Keratinocyte (primary cell): Measurements from ENCODE around the gene PHACTR1. TPM values are rescaled to one million over a fixed set of nuclear protein-coding genes. Genes with fewer than 3 reads are reported as not detected.

Experiments used
- DNase-seq: peaks from one replicate; pipeline ENCODE4 v3.0.0-alpha.2; 2011; ENCODE audit warnings: low read depth, missing footprints, low spot score
- FAIRE-seq: peaks from 2 replicates; lab custom pipeline; 2011; peaks lifted over from hg19 to GRCh38; lab: Jason Lieb, UNC
- H2AFZ ChIP-seq: 2 replicates; pipeline ENCODE4 v1.6.0; 2012; ENCODE audit warnings: low read length, control low read depth, inconsistent platforms; ENCODE audit not compliant: control insufficient read depth
- H3K27ac ChIP-seq: 2 replicates; pipeline ENCODE4 v1.5.1; 2011; ENCODE audit warnings: low read length; ENCODE audit not compliant: control insufficient read depth, insufficient read depth
- H3K27me3 ChIP-seq: 3 replicates; pipeline ENCODE4 v1.6.0; 2011; ENCODE audit warnings: low read length; ENCODE audit not compliant: control insufficient read depth, insufficient read depth; ENCODE audit errors: extremely low read depth
- H3K36me3 ChIP-seq, 2 experiments: 2 replicates in 1 of 2; 3 replicates in 1 of 2; pipeline ENCODE4 v1.5.1; 2011; ENCODE audit warnings: low read length in 2 of 2, mild to moderate bottlenecking in 1 of 2; ENCODE audit not compliant: control insufficient read depth in 2 of 2, insufficient read depth in 2 of 2; ENCODE audit errors: extremely low read depth in 1 of 2
- H3K4me1 ChIP-seq: 3 replicates; pipeline ENCODE4 v1.5.1; 2011; ENCODE audit warnings: low read length; ENCODE audit not compliant: control insufficient read depth, insufficient read depth; ENCODE audit errors: extremely low read depth
- H3K4me2 ChIP-seq: 3 replicates; pipeline ENCODE4 v1.6.0; 2011; ENCODE audit warnings: low read depth, low read length; ENCODE audit not compliant: control insufficient read depth, insufficient read depth; ENCODE audit errors: extremely low read depth
- H3K4me3 ChIP-seq, 3 experiments: fragments of 200-600 bp in 1 of 3; sonication (generic) in 1 of 3; 2 replicates in 2 of 3; 3 replicates in 1 of 3; pipeline ENCODE4 v1.5.1; 2011 to 2016; ENCODE audit warnings: low read length in 3 of 3, mild to moderate bottlenecking in 3 of 3, control low read depth in 2 of 3, inconsistent platforms in 1 of 3, low read depth in 1 of 3, mixed read lengths in 1 of 3, mixed run types in 1 of 3, moderate library complexity in 1 of 3; ENCODE audit not compliant: control insufficient read depth in 2 of 3, insufficient read depth in 2 of 3; ENCODE audit errors: extremely low read depth in 1 of 3
- H3K79me2 ChIP-seq: 2 replicates; pipeline ENCODE4 v1.6.0; 2012; ENCODE audit warnings: low read length; ENCODE audit not compliant: control insufficient read depth, insufficient read depth
- H3K9ac ChIP-seq: 3 replicates; pipeline ENCODE4 v1.6.0; 2011; ENCODE audit warnings: low read length; ENCODE audit not compliant: control insufficient read depth, insufficient read depth; ENCODE audit errors: extremely low read depth
- H3K9me1 ChIP-seq: 3 replicates; pipeline ENCODE4 v1.6.0; 2011; ENCODE audit warnings: low read length; ENCODE audit not compliant: control insufficient read depth, insufficient read depth; ENCODE audit errors: extremely low read depth
- H3K9me3 ChIP-seq: 2 replicates; pipeline ENCODE4 v1.5.1; 2012; ENCODE audit warnings: low read depth, low read length; ENCODE audit not compliant: control insufficient read depth
- H4K20me1 ChIP-seq: 3 replicates; pipeline ENCODE4 v1.6.0; 2011; ENCODE audit warnings: low read length; ENCODE audit not compliant: control insufficient read depth, insufficient read depth; ENCODE audit errors: extremely low read depth
- EZH2 ChIP-seq: IDR thresholded peaks from one replicate; pipeline ENCODE4 v1.6.1; 2012; ENCODE audit warnings: inconsistent platforms, mild to moderate bottlenecking, low read length, moderate library complexity
- dilution Hi-C: fragments of 300-500 bp; cut with MboI; formaldehyde crosslinking; loops from one replicate; pipeline ENCODE4 v1.7.0; 2020; ENCODE audit warnings: low sequenced_read_pairs; ENCODE audit not compliant: extremely low pct_ligation_motif_present
- polyA plus RNA-seq, 5 experiments: library from polyadenylated mRNA; depleted of rRNA in 3 of 5; stranded (reverse) in 3 of 5; stranded (forward) in 1 of 5; unstranded in 1 of 5; fragments of >200 nt; gene quantifications; 1 replicate in 1 of 5; 2 replicates in 3 of 5; 3 replicates in 1 of 5; pipeline versions ENCODE4 v1.2.1 to v1.2.3, GENCODE V29; 2011 to 2012; ENCODE audit warnings: missing spikeins in 2 of 5, low read depth in 1 of 5, low replicate concordance in 1 of 5
- TF ChIP-seq, protein P1 (sequence below), 3 experiments: IDR thresholded peaks in 1 of 3; conservative IDR thresholded peaks in 1 of 3; optimal IDR thresholded peaks in 1 of 3; 2 replicates in 2 of 3; 3 replicates in 1 of 3; pipeline versions ENCODE3 to v1.5.1; 2011; ENCODE audit warnings: low read length in 3 of 3, mild to moderate bottlenecking in 3 of 3, moderate library complexity in 2 of 3, control low read depth in 1 of 3, inconsistent platforms in 1 of 3; ENCODE audit not compliant: insufficient read depth in 2 of 3; ENCODE audit errors: extremely low read depth in 1 of 3

The PHACTR1 gene
- polyA plus RNA-seq, 1 donor (not counting 4 experiments of a cell fraction or from before 2014, with no cell fraction given) = 0.22 TPM

DNA sequence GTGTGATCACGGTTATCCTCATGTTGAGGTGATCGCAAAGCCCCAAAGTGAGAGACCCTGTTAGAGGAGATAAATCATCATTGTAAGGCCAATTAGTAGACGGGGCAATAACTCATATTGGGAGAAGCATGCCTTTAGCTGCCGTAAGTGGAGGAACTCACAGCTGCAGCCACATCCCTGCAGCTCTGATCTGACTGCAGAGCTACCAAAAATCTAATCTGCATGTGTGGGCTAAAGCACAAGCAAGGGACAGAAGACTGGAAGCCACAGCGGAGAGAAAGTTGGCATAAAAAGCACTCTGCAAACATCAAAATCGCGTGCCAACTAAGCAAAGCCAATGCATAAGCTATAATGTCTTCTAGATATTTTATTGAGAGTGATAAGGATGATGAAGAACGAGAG is 532.0 kb downstream of the PHACTR1 start:
- TF ChIP-seq, protein P1, sequence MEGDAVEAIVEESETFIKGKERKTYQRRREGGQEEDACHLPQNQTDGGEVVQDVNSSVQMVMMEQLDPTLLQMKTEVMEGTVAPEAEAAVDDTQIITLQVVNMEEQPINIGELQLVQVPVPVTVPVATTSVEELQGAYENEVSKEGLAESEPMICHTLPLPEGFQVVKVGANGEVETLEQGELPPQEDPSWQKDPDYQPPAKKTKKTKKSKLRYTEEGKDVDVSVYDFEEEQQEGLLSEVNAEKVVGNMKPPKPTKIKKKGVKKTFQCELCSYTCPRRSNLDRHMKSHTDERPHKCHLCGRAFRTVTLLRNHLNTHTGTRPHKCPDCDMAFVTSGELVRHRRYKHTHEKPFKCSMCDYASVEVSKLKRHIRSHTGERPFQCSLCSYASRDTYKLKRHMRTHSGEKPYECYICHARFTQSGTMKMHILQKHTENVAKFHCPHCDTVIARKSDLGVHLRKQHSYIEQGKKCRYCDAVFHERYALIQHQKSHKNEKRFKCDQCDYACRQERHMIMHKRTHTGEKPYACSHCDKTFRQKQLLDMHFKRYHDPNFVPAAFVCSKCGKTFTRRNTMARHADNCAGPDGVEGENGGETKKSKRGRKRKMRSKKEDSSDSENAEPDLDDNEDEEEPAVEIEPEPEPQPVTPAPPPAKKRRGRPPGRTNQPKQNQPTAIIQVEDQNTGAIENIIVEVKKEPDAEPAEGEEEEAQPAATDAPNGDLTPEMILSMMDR (optimal IDR thresholded peaks at IDR 0.05 in 1 of 3, IDR thresholded peaks at IDR 0.05 in 1 of 3, conservative IDR thresholded peaks at IDR 0.05 in 1 of 3; ENCODE audit: extremely low read depth in 1 of 3, insufficient read depth in 2 of 3, low read length in 3 of 3) = no peak
- H2AFZ ChIP-seq = peak overlapping the region; percentile 21
- H3K27me3 ChIP-seq = no peaks in the 10 kb centered on the region
- FAIRE-seq (no peak), DNase-seq (no peak)
- H3K36me3 ChIP-seq = no peaks in the 10 kb centered on the region
- no peaks in the 10 kb centered on the region for H3K9me3 ChIP-seq
- H3K4me1 ChIP-seq = peaks cover 11% of the 10 kb centered on the region
- peak overlapping the region; percentile 33 for H3K27ac ChIP-seq
- H3K9me1 ChIP-seq = no peaks in the 10 kb centered on the region
- dilution Hi-C loops = no loop called here
- H3K4me3 ChIP-seq = no peak overlapping the region
- H3K9ac ChIP-seq = no peak overlapping the region
- H3K79me2 ChIP-seq = no peaks in the 10 kb centered on the region
- no peak overlapping the region for H3K4me2 ChIP-seq
- no peaks in the 10 kb centered on the region for H4K20me1 ChIP-seq

DNA sequence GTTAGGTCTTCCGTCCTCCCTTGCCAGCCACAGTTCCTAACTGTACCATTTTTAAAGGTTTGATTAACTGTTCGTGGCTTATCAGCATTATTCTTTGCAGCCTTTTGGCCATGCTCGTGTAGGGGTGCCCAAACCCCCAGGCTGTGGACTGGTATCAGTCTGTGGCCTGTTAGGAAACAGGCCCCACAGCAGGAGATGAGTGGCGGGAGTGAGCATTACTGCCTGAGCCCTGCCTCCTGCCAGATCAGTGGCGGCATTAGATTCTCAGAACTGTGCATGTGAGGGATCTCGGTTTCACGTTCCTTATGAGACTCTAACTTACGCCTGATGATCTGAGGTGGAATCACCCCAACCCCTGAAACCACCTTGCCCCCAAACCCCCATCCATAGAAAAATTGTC is 532.4 kb downstream of the PHACTR1 start:
- no peak overlapping the region for H2AFZ ChIP-seq

More for the DNA sequence above, 532.4 kb downstream of the PHACTR1 start:
- Histone ChIP-seq H4K20me1 (no peaks in the 10 kb centered on the region), H3K27me3 (no peaks in the 10 kb centered on the region), H3K36me3 (no peaks in the 10 kb centered on the region), H3K9me3 (no peaks in the 10 kb centered on the region), H3K4me3 (no peak overlapping the region), H3K79me2 (no peaks in the 10 kb centered on the region), H3K4me2 (no peak overlapping the region), H3K4me1 (peaks cover 11% of the 10 kb centered on the region), H3K27ac (no peak overlapping the region), H3K9me1 (no peaks in the 10 kb centered on the region), H3K9ac (no peak overlapping the region)
- no peak for FAIRE-seq
- dilution Hi-C loops = no loop called here
- DNase-seq = no peak
- TF ChIP-seq, protein P1 (optimal IDR thresholded peaks at IDR 0.05 in 1 of 3, IDR thresholded peaks at IDR 0.05 in 1 of 3, conservative IDR thresholded peaks at IDR 0.05 in 1 of 3; ENCODE audit: extremely low read depth in 1 of 3, insufficient read depth in 2 of 3, low read length in 3 of 3) = no peak
- no peak for TF ChIP-seq EZH2
